NOMO-1 (cell line): Measurements from ENCODE around the gene MYO1E.
A peak's percentile ranks its signal among the peaks of the same experiment; 100 is the strongest.
"Not testable (repeated sequence)": the region's sequence is repeated elsewhere in the genome, so short reads cannot be mapped to it uniquely, and the experiment has no call there.

Source experiments
- DNase-seq, 2 experiments: peaks; one replicate each; lab custom pipeline; 2025; ENCODE audit not compliant: unreplicated experiment in 2 of 2; lab: John Stamatoyannopoulos, UW

MYO1E gene

GRCh38 chr15:59174151-59174834 lies 198.4 kb downstream of the MYO1E start:
- DNase-seq, result no peak

DNA sequence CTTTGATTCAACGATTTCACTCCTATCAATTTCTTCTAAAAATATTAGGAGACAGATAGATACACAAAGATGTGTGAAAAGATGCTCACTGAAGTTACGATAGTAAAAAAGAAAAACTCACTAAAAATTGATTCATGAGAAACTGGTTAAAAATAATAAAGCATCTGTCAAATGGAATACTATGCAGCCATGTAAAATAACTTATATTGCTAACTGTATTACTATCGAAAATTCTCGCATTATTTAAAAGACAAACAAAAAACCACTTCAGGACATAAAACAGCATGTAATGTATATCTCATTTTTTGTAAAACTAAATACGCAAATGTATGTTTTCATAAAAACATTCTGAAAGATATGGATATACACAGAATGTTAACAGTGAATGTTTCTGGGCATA lies 199.5 kb downstream of the MYO1E start:
- no peak for DNase-seq

GRCh38 chr15:59172289-59172901 lies 200.3 kb downstream of the MYO1E start:
- no peak for DNase-seq

DNA sequence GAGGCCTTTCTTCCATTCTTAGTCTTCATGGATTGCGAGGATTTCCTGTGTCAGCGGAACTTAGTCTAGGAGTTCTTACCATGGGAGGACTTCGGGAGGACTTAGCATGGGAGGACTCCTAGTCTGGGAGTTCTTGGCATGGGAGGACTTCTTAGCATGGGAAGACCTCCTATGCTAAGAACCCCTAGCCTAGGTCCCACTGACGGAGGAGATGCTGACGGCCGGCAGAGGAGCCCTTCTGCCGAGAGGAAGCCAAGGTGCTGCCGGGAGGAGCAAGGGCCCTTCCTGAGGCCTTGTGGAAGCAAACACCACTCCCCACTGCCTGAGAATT lies 201.6 kb downstream of the MYO1E start:
- no peak for DNase-seq

DNA sequence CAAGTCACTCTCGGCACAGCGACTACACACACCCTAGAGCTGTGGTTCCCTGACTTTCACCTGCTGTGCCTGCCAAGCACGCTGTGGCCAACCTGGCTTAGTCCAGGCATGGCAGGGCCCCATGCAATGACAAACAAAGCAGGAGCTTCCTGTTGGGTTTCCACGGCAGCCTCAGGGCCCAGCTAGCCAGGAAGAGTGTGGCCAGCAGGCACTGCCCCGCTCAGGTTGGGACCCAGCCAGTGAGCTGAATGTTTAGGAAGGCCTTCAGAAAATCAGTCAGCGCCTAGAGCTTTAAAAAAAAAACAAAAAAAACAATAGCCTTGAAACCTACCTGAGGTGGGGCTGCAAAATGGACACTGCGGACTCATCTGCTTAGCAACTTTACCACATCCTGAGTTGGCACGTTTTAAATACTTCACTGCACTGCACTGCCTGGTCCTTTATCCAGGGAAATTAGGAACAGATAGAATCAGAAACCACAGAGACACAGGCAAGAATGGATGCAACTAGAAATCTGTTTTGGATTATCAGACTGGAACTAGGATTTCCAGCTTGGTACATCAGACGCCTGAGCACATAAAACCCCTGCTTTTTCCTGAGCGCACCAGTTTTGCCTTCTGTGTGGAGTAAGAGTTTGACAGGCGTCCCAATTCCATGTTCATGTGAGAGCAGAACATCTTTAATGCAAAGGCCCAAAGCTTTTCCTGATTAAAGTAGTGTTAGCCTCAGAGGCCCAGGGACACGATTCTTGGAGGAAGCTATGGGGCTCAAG lies 202.2 kb downstream of the MYO1E start:
- DNase-seq, result no peak

DNA sequence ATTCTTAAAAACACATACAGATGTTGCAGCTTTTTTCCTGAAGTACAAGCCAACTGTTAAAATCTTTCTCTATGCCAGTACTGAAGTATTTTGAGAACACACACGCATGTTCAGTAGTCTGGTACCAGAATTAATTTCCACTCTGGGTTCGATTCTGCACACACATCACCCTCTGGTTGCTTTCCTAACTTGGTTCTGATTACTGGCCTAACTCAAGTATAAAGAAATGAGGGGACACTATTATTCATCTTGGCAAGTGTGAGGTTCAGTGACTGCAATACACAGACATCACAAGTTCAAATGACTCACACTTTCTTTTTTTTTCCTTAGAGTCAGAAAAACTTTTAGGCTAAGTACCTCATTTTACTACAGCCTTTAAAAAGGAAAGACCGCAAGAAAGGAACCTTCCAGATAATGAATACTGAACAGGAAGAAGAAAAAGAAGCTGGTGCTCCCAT lies 203.4 kb downstream of the MYO1E start:
- peak; percentile 49 to 77 for DNase-seq

DNA sequence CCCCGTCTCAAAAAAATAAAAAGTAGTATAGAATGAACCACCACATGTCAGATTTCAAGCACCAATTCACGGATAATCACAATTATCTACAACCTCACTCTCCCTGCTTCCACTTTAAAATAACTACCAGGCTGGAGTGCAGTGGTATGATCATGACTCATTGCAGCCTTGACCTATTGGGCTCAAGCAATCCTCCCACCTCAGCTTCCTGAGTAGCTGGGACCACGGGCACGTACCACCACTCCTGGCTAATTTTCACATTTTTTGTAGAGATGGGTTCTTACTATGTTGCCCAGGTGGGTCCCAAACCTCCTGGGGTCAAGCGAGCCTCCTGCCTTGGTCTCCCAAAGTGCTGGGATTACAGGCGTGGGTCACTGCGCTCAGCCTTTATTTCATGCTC lies 204.1 kb downstream of the MYO1E start:
- no peak for DNase-seq

GRCh38 chr15:59166601-59167265 lies 205.9 kb downstream of the MYO1E start:
- no peak for DNase-seq

GRCh38 chr15:59166166-59166565 lies 206.5 kb downstream of the MYO1E start:
- peak in 1 of 2 experiments; percentile 27 for DNase-seq

GRCh38 chr15:59165726-59166125 lies 206.9 kb downstream of the MYO1E start:
- DNase-seq, result peak; percentile 88 to 89

GRCh38 chr15:59162080-59162479 lies 210.6 kb downstream of the MYO1E start:
- not testable (repeated sequence) for DNase-seq

DNA sequence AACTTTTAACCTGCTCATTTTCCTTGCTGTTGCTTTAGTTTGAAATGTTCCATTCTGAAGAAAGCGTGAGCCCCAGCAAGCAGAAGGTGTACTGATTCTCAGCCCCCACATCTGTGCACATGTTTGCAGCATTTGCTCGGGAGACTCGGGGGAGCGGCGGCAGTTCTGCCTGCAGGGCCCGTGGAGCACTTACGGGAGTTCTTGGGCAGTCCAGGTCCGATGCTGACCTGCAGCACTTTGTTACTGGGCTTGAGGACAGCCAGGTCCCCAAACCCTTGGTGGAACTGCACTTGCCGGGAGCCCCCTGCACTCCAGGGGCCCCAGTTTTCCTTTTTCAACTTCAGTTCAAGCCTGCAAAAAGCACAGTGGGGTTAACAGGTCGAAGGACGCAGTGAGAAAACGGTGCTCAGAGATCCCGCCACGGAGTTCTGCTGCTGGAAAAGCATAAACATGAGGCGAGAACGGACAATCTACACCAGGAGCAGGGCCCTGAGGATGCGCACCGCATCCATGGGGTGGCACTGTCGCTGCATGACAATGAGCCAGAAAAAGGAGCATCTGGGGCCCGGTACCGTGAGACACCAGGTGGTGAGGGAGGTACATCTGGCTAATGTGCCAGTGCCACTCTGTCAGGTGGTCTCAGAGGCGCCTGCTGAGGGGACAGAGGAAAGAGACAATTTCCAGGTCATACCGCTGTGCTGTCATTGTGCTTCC lies 211.6 kb downstream of the MYO1E start:
- DNase-seq, result no peak

DNA sequence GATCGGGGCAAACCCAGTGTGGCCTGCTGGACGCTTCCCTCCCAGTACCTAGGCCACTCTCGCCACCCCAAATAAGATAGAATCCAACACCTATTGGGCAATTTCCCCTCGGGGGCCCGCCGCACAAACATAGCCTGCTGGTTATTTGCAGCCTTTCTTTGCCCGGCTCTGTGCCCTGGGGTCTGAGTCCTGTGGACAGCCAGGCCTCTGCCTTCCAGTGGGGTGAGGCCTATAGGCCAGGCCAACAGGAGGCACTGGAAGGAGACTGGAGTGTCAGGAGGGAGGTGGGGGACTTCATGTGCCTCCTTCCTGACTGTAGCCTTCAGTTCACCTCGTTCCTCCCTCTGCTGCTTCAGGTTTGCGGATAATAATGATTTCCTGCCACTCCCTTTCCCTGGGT lies 213.5 kb downstream of the MYO1E start:
- DNase-seq, result peak; percentile 30 to 57

DNA sequence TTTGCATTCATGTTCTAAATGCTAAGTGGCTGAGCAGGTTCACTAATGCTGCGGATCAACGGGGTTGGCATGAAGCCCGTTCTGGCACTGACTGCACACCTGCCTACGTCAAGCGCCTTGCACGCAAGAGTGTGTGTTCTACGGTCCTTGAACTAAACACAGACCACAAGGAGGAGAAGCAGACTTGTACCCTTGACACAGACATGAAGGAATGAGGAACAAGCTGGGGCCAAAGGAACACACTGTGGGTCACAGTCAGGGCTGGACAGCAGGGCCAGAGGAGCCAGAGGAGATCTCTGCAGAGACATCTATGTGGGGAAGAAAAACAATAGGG lies 214.0 kb downstream of the MYO1E start:
- DNase-seq, result peak in 1 of 2 experiments; percentile 28

DNA sequence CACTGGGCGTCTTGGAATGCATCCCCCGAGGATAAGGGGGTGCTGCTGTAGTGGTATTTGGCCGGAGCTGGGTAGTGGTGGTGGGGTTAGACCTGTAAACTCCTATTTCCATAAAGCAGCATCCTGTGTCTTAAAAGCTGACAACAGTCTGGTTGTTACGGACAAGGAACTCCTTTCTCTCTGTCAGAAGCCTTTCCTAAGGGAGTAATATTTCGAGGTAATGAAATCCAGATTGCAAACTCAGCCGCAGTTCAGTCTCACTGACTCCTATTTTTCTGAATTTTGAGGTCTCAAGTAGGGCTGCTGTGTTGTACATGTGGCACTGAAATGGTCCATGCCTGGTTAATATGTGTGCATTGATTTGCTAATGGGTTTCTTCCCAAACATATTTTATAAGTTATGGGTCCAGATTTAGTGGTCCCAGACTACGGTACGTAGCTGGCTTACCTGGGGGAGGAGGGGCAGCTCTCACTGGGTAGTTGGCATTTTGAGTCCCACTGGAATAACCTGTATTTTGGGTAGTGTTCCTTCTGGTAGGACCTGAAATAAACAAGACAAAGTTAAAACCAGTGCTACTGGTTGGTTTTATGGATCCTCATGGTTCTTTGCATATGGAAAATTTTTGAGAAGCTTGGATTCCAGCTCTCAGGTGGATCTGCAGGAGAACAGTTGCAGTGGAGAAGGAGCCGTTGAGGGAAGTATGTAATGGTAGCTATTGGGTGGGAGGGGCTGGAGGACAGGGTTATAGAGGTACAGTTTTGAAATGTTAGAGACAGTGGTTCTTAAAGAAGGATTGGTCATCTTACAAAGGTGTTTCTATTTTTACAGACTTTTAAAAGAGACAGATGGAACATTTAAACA lies 214.6 kb downstream of the MYO1E start:
- no peak for DNase-seq

DNA sequence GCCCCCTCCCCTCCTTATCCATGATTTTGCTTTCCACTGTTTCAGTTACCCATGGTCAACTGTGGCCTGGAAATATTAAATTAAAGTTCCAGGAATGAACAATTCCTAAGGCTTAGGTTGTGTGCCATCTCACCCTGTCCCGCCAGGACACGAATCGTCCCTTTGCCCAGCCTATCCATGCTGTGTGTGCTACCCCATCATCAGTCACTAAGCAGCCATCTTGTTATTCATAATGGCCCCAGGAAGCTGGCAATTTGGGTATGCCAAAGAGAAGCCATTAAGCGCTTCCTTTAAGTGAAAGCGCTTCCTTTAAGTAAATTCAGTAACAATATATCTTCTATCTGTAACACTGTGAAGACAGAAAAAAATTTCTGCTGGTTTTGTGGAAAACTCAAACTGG lies 215.3 kb downstream of the MYO1E start:
- DNase-seq, result no peak

DNA sequence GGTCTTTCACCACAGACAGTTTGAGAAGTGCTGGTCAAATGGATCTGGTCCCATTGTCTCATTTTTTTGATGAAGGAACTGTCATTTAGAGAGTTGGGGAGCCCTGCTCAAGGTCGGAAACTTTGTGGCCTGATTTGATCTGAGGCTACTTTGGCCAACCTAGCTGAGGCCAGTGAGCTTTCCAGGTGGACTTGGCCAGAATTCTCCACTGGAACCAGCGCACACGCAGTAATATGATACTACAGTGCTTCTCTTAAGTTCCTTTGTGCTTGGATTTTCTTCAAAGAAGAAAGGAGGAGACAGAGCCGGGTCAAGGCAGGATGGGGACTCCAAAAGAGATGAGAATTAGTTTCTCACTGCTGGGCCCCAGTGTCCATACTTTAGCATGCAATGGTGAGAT lies 217.2 kb downstream of the MYO1E start:
- DNase-seq, result no peak

DNA sequence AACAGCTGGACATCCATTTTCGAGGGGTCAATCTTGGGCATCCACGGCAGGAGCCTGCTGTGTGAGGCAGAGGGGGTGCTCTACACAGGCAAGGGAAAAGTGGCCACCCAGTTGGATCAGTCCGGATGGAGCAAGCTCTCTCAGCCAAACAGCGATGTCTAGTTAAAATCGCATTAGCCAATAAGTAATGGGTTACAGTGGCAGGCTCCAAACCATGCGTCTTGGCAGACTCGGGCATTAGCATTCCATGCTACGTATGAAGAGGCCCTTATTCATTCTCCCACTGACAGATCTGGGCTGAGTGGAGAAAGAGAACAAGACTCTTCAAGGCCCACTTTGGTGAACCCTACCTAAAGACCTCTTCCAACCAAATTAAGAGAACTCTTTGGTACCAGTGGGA lies 218.4 kb downstream of the MYO1E start:
- no peak for DNase-seq

- DNase-seq, result no peak
Observed at GRCh38 chr15:59153466-59153865, 219.2 kb downstream of the MYO1E start.
